ENCODE results near the gene ANGEL2.
A peak's percentile ranks its signal among the peaks of the same experiment; 100 is the strongest.
"Not testable (repeated sequence)": the region's sequence is repeated elsewhere in the genome, so short reads cannot be mapped to it uniquely, and the experiment has no call there.

The ANGEL2 gene

DNA sequence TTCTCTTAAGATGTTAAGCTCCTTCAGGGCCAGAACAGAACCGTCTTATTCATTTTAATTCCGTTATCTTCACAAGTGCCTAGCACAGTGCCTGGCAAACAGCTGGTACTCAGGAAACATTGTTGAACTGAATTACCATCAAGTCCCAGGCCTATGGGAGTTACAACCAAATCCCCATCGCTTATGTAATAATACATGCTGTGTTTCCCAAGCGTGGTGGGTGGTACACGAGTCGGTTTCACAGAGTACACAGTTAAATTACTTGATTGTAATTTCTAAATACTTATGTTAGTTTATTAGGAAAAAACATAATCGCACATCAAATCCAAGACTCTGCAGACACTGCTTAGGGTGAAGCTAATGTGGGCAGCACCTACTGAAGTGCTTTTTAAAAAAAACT, 1.0 kb downstream of the ANGEL2 start:
- Histone ChIP-seq H3K9me3 (ENCODE audit: control insufficient read depth, insufficient read depth, low read length) (no peaks in the 10 kb centered on the region), H3K9ac (ENCODE audit: low read depth, low read length) (peak overlapping the region; percentile 88), H3K4me3 (ENCODE audit: low read depth, low read length) (peak overlapping the region; percentile 83), H3K36me3 (ENCODE audit: control insufficient read depth, insufficient read depth, low read length) (peaks cover 27% of the 10 kb centered on the region), H3K27ac (ENCODE audit: low read depth, low read length) (peak overlapping the region; percentile 96), H3K27me3 (ENCODE audit: control insufficient read depth, insufficient read depth, low read length) (no peaks in the 10 kb centered on the region), H3K4me1 (ENCODE audit: control insufficient read depth, insufficient read depth, low read length) (peaks cover 9% of the 10 kb centered on the region; the same call in 1 of the 2 replicates)

DNA sequence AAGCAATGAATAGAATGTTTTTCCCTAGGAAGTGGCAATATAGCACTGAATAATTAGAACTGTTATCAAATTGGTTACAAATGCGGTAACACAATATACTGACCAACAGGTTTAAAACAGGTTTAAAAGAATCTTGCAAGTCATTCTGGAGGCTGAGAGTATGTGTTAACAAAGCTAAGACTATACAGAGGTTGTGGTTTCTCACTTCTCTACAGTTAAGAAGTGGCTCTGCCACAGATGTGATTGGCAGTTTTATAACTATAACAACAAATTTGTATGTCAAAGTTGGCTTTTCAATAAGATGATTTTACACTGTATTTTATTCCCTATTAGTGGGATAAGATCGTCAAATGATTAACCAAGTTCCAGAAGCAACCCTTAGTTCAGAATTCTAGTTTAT, 7.1 kb downstream of the ANGEL2 start:
- peaks cover 81% of the 10 kb centered on the region for H3K36me3 ChIP-seq (ENCODE audit: control insufficient read depth, insufficient read depth, low read length)
- H3K9ac ChIP-seq (ENCODE audit: low read depth, low read length): no peak overlapping the region

DNA sequence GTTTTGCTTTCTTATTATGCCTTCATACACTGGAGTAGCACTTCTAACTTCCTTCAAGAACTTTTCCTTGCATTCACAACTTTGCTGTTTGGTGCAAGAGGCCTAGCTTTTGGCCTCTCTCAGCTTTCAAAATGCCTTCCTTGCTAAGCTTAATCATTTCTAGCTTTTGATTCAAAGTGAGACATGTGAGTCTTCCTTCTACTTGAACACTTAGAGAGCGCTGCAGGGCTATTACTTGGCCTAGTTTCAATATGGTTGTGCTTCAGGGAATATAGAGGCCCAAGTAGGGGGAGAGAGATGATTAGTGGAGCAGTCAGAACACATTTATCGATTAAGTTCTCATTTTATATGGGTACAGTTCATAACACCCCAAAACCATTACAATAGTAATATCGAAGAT, 12.4 kb downstream of the ANGEL2 start:
- peaks cover 89% of the 10 kb centered on the region for H3K36me3 ChIP-seq (ENCODE audit: control insufficient read depth, insufficient read depth, low read length)
- H3K27ac ChIP-seq (ENCODE audit: low read depth, low read length): no peak overlapping the region
- no peaks in the 10 kb centered on the region for H3K9me3 ChIP-seq (ENCODE audit: control insufficient read depth, insufficient read depth, low read length)
- H3K9ac ChIP-seq (ENCODE audit: low read depth, low read length): no peak overlapping the region
- H3K4me3 ChIP-seq (ENCODE audit: low read depth, low read length): no peak overlapping the region
- H3K4me1 ChIP-seq (ENCODE audit: control insufficient read depth, insufficient read depth, low read length): no peaks in the 10 kb centered on the region
- H3K27me3 ChIP-seq (ENCODE audit: control insufficient read depth, insufficient read depth, low read length): no peaks in the 10 kb centered on the region

More for the DNA sequence above, 7.1 kb downstream of the ANGEL2 start:
- Histone ChIP-seq H3K9me3 (ENCODE audit: control insufficient read depth, insufficient read depth, low read length) (no peaks in the 10 kb centered on the region), H3K4me3 (ENCODE audit: low read depth, low read length) (no peak overlapping the region), H3K27ac (ENCODE audit: low read depth, low read length) (no peak overlapping the region), H3K27me3 (ENCODE audit: control insufficient read depth, insufficient read depth, low read length) (no peaks in the 10 kb centered on the region), H3K4me1 (ENCODE audit: control insufficient read depth, insufficient read depth, low read length) (no peaks in the 10 kb centered on the region)

DNA sequence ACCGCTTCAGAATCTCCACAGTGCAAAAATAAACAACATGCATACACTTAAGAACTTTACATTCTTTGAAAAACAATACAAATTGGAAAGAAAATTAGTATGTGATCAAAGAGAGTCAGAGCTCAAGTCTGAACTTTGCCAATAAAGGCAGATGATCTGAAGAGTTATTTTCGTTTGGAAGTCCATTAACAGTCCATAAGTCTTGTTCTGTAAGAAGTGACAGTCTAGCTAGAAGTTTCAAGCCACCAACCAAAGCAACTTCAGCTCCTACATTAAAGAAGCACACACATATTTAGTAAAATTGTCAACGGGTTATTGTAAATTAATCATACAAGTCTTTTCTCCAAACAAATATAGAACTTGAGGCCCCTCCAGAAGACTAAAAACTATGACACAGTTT, 20.7 kb downstream of the ANGEL2 start:
- Histone ChIP-seq H3K27me3 (ENCODE audit: control insufficient read depth, insufficient read depth, low read length) (no peaks in the 10 kb centered on the region), H3K27ac (ENCODE audit: low read depth, low read length) (peak overlapping the region; percentile 53), H3K4me1 (ENCODE audit: control insufficient read depth, insufficient read depth, low read length) (peaks cover 9% of the 10 kb centered on the region; the same call in 1 of the 2 replicates), H3K36me3 (ENCODE audit: control insufficient read depth, insufficient read depth, low read length) (peaks cover 75% of the 10 kb centered on the region), H3K4me3 (ENCODE audit: low read depth, low read length) (no peak overlapping the region), H3K9ac (ENCODE audit: low read depth, low read length) (no peak overlapping the region), H3K9me3 (ENCODE audit: control insufficient read depth, insufficient read depth, low read length) (no peaks in the 10 kb centered on the region)

DNA sequence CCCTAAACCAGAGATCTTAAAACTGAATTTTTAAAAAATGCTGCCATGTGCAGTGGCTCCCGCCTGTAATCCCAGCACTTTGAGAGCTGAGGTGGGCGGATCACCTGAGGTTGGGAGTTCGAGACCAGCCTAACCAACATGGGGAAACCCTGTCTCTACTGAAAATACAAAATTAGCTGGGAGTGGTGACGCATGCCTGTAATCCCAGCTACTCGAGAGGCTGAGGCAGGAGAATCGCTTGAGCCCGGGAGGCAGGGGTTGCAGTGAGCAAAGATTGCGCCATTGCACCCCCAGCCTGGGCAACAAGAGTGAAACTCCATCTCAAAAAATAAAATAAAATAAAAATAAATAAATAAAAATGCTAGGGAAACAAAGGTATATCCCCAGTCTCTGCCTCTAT, 21.7 kb downstream of the ANGEL2 start:
- not testable (repeated sequence) for H3K27me3 ChIP-seq (ENCODE audit: control insufficient read depth, insufficient read depth, low read length); H3K4me3 ChIP-seq (ENCODE audit: low read depth, low read length); H3K9me3 ChIP-seq (ENCODE audit: control insufficient read depth, insufficient read depth, low read length); H3K9ac ChIP-seq (ENCODE audit: low read depth, low read length); H3K27ac ChIP-seq (ENCODE audit: low read depth, low read length); H3K4me1 ChIP-seq (ENCODE audit: control insufficient read depth, insufficient read depth, low read length)
- H3K36me3 ChIP-seq (ENCODE audit: control insufficient read depth, insufficient read depth, low read length): peaks cover 75% of the 10 kb centered on the region

DNA sequence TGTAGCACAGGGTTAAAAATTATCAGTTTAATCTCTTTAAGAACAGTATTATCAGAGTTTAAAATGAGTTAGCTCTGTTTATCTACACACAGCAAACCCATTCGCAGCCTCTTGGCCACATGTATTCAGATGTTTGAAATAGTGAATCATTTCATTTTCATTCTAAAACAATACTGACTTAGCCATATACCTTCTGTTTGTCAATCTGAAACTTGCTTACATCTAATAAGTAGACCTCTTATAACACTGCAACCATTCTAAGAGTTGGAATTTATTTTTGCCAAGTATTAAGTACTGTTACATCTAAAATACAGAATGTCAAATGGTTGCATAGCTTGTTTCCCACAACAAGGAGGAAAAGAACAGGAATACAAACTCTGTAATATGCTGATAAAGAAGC, 25.4 kb downstream of the ANGEL2 start:
- Histone ChIP-seq H3K36me3 (ENCODE audit: control insufficient read depth, insufficient read depth, low read length) (peaks cover 84% of the 10 kb centered on the region), H3K4me1 (ENCODE audit: control insufficient read depth, insufficient read depth, low read length) (peaks cover 8% of the 10 kb centered on the region; the same call in 1 of the 2 replicates), H3K27me3 (ENCODE audit: control insufficient read depth, insufficient read depth, low read length) (no peaks in the 10 kb centered on the region), H3K27ac (ENCODE audit: low read depth, low read length) (peak overlapping the region; percentile 11), H3K4me3 (ENCODE audit: low read depth, low read length) (no peak overlapping the region), H3K9me3 (ENCODE audit: control insufficient read depth, insufficient read depth, low read length) (no peaks in the 10 kb centered on the region), H3K9ac (ENCODE audit: low read depth, low read length) (no peak overlapping the region)

DNA sequence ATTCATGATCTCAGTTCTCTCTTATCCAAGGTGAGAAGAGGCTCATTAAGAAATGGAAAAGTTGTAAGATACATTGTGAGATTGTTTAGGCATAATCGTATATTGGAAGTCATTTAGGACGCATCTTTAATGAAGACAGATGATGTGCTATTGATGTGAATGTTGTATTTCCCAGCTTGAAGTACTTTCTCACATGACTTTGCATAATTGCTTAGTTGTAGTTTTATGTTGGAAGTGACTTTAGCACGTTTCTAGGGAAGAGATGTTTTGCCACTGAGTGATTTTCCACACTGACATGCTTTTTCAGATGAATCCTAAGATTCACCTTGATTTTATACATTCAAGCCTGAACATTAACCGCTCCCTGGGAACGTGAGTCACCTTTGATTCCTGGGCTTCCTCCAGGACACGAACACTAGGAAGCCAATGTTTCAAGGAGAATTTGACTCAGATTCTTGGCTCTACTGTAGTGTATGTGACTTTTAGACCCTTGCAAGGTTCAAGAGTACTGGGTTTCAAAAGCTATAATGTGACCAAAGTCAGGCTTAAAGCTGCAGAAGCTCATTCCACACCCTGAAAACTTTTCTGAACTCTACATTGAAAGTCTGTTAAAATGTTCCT, 27.9 kb downstream of the ANGEL2 start:
- no peaks in the 10 kb centered on the region for H3K27me3 ChIP-seq (ENCODE audit: control insufficient read depth, insufficient read depth, low read length)
- H3K27ac ChIP-seq (ENCODE audit: low read depth, low read length): no peak overlapping the region
- H3K9ac ChIP-seq (ENCODE audit: low read depth, low read length): no peak overlapping the region
- H3K4me3 ChIP-seq (ENCODE audit: low read depth, low read length): no peak overlapping the region
- H3K4me1 ChIP-seq (ENCODE audit: control insufficient read depth, insufficient read depth, low read length): no peaks in the 10 kb centered on the region; the same call in 1 of the 2 replicates
- H3K36me3 ChIP-seq (ENCODE audit: control insufficient read depth, insufficient read depth, low read length): peaks cover 90% of the 10 kb centered on the region
- H3K9me3 ChIP-seq (ENCODE audit: control insufficient read depth, insufficient read depth, low read length): no peaks in the 10 kb centered on the region

DNA sequence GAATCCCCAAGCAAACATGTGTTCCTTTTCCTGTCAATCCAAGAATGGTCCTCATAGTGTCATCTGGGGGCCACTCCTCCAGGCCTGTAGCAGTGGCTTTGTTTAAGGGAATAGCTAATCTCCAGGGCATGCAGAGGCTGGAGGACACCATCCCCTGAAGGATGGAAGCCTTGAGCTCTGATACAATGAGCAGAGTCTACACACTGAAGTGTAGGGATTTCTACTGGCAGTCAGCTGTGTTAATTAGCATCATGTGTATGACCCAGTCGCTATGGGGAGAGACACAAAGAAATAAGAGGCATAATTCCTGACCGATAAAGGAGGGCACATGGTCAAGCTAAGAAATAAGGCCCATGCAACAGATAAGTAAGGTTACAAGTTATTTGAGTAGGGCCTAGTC, 29.1 kb downstream of the ANGEL2 start:
- Histone ChIP-seq H3K36me3 (ENCODE audit: control insufficient read depth, insufficient read depth, low read length) (peaks cover 84% of the 10 kb centered on the region), H3K4me3 (ENCODE audit: low read depth, low read length) (no peak overlapping the region), H3K9ac (ENCODE audit: low read depth, low read length) (no peak overlapping the region), H3K4me1 (ENCODE audit: control insufficient read depth, insufficient read depth, low read length) (no peaks in the 10 kb centered on the region; the same call in 1 of the 2 replicates), H3K9me3 (ENCODE audit: control insufficient read depth, insufficient read depth, low read length) (no peaks in the 10 kb centered on the region), H3K27me3 (ENCODE audit: control insufficient read depth, insufficient read depth, low read length) (no peaks in the 10 kb centered on the region), H3K27ac (ENCODE audit: low read depth, low read length) (no peak overlapping the region)

DNA sequence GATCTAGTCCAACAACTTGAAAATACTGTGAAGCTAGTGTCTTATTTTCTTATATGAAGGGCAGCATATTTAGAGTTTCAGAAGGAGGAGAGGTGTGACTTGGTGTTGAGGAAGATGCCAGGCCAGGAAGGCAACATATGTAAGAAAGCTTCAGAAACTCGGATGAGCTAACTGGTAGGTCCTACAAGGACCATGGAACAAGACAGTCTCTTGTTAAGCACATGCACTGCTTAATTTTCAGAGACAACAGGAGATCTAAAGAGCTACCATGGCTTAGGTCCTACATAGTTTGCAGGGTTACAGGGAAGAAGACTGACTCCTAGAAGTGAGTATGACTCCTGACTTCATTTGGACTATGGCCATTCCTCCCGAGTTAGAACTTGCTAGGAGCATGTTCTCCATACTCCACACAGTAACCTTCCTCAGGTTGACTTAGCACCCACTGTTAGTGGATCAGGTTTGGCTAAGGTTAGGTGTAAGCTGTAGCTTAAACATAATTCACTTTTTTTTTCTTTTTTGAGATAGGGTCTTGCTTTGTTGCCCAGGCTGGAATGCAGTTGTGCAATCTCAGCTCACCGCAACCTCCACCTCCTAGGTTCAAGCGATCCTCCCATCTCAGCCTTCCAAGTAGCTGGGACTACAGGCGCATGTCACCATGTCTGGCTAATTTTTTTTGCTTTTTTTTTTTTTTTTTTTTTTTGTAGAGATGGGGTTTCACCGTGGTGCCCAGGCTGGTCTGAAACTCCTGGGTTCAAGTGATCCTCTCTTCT, 31.0 kb downstream of the ANGEL2 start:
- H3K9me3 ChIP-seq (ENCODE audit: control insufficient read depth, insufficient read depth, low read length): no peaks in the 10 kb centered on the region
- no peak overlapping the region for H3K27ac ChIP-seq (ENCODE audit: low read depth, low read length)
- H3K27me3 ChIP-seq (ENCODE audit: control insufficient read depth, insufficient read depth, low read length): no peaks in the 10 kb centered on the region
- no peak overlapping the region for H3K4me3 ChIP-seq (ENCODE audit: low read depth, low read length)
- H3K36me3 ChIP-seq (ENCODE audit: control insufficient read depth, insufficient read depth, low read length): peaks cover 84% of the 10 kb centered on the region
- no peak overlapping the region for H3K9ac ChIP-seq (ENCODE audit: low read depth, low read length)
- peaks cover 18% of the 10 kb centered on the region for H3K4me1 ChIP-seq (ENCODE audit: control insufficient read depth, insufficient read depth, low read length)

DNA sequence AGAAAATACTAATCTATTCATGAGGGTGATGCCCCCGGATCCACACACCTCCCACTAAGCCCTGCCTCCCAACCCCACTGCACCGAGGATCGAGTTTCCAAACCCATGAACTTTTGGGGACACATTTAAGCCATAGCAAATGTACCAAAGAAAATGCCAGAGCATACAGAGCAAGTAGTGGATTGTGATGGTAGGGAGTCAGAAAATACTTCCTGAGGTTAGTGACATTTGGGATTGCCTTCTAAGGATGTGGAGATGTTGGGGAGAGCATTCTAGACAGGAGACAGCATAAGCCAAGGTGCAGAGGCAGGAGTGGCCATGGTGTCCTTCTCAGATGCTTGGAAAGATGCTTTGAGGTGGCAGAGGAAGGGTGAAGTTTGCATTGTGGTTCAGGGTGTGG, 32.2 kb downstream of the ANGEL2 start:
- H3K9ac ChIP-seq (ENCODE audit: low read depth, low read length): no peak overlapping the region
- H3K4me1 ChIP-seq (ENCODE audit: control insufficient read depth, insufficient read depth, low read length): peaks cover 30% of the 10 kb centered on the region
- no peak overlapping the region for H3K4me3 ChIP-seq (ENCODE audit: low read depth, low read length)
- H3K27ac ChIP-seq (ENCODE audit: low read depth, low read length): no peak overlapping the region
- peaks cover 84% of the 10 kb centered on the region for H3K36me3 ChIP-seq (ENCODE audit: control insufficient read depth, insufficient read depth, low read length)
- H3K9me3 ChIP-seq (ENCODE audit: control insufficient read depth, insufficient read depth, low read length): no peaks in the 10 kb centered on the region
- H3K27me3 ChIP-seq (ENCODE audit: control insufficient read depth, insufficient read depth, low read length): no peaks in the 10 kb centered on the region

DNA sequence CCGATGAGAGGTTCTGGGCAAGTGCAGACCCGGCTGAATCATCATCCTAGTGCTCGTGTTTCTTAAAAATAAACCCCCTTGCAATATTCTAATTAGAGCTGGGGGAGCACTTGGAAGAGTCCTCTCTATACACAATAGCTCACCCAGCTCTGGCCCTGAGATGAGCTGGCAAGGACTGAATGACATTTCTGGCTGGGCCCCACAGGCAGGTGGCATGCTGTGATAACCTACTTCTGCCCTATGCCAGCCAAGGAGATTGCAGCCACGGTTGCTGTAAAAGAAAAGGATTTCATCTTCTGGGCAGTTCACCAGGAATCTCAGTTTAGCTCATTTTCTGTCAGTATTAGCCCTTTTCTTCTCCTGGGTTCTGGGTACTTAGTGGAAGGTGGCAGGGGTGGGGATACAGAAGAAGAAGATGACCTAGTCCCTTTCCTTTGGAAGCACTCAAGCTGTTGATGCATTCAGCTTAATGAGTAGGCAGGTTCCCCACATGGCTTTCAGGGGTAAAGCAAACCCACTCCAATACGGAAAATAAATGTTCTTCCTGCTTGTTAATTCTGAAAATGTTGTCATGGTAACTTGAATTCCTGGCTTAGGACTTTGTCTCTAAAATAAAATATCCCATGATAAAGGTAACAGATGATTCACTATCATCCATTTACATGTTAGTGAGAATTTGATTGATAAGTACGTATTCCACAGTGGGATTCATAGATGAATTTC, 33.1 kb downstream of the ANGEL2 start:
- Histone ChIP-seq H3K27ac (ENCODE audit: low read depth, low read length) (no peak overlapping the region), H3K9ac (ENCODE audit: low read depth, low read length) (no peak overlapping the region), H3K9me3 (ENCODE audit: control insufficient read depth, insufficient read depth, low read length) (no peaks in the 10 kb centered on the region), H3K36me3 (ENCODE audit: control insufficient read depth, insufficient read depth, low read length) (peaks cover 84% of the 10 kb centered on the region), H3K4me3 (ENCODE audit: low read depth, low read length) (no peak overlapping the region), H3K27me3 (ENCODE audit: control insufficient read depth, insufficient read depth, low read length) (no peaks in the 10 kb centered on the region), H3K4me1 (ENCODE audit: control insufficient read depth, insufficient read depth, low read length) (peaks cover 30% of the 10 kb centered on the region)
